ENCODE measurements around the gene CYFIP1. TPM values are rescaled to one million over a fixed set of nuclear protein-coding genes. Genes with fewer than 3 reads are reported as not detected.

The CYFIP1 gene
- total RNA-seq, 4 donors from 2014 or later: 86.8 to 131 (median 105) TPM

DNA sequence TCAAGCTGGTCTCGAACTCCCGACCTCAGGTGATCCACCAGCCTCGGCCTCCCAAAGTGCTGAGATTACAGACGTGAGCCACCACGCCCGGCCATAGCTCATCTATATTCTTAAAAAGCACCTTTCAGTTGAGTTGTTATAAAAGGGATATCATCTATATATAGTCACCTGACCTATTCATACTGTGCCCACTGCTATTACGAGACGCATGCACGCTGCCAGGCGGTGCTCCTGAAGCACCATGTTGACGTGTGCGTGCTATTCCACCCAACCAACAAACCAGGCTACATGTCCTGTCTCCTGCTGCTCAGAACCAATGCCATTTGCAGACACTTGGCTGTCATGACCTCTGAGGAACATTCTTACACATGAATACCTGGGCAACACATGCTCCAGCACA, 17.6 kb downstream of the CYFIP1 start:
- DNase-seq (ENCODE audit: extremely low spot score): no peak
- TF ChIP-seq POLR2A (IDR thresholded peaks at IDR 0.05; ENCODE audit: low read depth): no peak
- TF ChIP-seq EP300 (IDR thresholded peaks at IDR 0.05): no peak
- TF ChIP-seq, protein P1, sequence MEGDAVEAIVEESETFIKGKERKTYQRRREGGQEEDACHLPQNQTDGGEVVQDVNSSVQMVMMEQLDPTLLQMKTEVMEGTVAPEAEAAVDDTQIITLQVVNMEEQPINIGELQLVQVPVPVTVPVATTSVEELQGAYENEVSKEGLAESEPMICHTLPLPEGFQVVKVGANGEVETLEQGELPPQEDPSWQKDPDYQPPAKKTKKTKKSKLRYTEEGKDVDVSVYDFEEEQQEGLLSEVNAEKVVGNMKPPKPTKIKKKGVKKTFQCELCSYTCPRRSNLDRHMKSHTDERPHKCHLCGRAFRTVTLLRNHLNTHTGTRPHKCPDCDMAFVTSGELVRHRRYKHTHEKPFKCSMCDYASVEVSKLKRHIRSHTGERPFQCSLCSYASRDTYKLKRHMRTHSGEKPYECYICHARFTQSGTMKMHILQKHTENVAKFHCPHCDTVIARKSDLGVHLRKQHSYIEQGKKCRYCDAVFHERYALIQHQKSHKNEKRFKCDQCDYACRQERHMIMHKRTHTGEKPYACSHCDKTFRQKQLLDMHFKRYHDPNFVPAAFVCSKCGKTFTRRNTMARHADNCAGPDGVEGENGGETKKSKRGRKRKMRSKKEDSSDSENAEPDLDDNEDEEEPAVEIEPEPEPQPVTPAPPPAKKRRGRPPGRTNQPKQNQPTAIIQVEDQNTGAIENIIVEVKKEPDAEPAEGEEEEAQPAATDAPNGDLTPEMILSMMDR (IDR thresholded peaks at IDR 0.05): no peak
- TF ChIP-seq POLR2AphosphoS5 (IDR thresholded peaks at IDR 0.05): no peak
- Histone ChIP-seq H3K27me3 (no peaks in the 10 kb centered on the region), H3K36me3 (peaks cover 0 to 4% (median 0%) of the 10 kb centered on the region in 4 donors), H3K9me3 (no peaks in the 10 kb centered on the region), H3K27ac (replicated peaks in 1 of 4) (peak overlapping the region in 2 of 4 donors; percentile 68 to 71), H3K4me1 (peaks cover 58 to 89% (median 67%) of the 10 kb centered on the region in 4 donors), H3K4me3 (no peak overlapping the region)
- WGBS: 95% methylated on average over 12 of the region's 12 CpGs
- intact Hi-C loops (cut with DNase I): no loop called here

DNA sequence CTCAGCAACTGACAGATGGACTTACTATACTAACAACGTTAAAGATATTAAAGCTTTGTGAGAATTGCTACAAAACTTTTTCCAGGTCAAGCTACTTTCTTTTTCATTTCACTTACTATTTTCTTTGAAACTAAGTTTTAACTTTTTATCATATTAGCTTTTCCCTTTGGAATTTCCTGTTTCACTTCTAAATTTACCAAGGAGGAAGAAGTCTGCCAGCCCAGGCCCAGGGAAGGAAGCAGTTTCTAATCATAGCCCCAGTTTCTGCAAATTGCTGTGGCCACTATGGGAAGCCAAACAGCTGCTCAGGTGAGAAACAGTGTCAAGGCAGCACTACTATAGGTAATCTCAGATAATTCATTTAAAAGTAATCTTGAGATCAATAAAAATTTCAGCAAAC, 18.4 kb downstream of the CYFIP1 start:
- no peaks in the 10 kb centered on the region for H3K27me3 ChIP-seq
- TF ChIP-seq POLR2A (IDR thresholded peaks at IDR 0.05; ENCODE audit: low read depth) (no peak), POLR2AphosphoS5 (IDR thresholded peaks at IDR 0.05) (no peak), EP300 (IDR thresholded peaks at IDR 0.05) (no peak)
- TF ChIP-seq, protein P1 (IDR thresholded peaks at IDR 0.05): no peak
- peak overlapping the region; percentile 41 to 68 (median 53) for H3K27ac ChIP-seq (replicated peaks in 1 of 4)
- 15% methylated on average over 1 of the region's 1 CpG for WGBS
- no peak overlapping the region for H3K4me3 ChIP-seq
- H3K36me3 ChIP-seq: peaks cover 0 to 4% (median 0%) of the 10 kb centered on the region in 4 donors
- DNase-seq (ENCODE audit: extremely low spot score): no peak
- peaks cover 60 to 93% (median 70%) of the 10 kb centered on the region in 4 donors for H3K4me1 ChIP-seq
- H3K9me3 ChIP-seq: no peaks in the 10 kb centered on the region
- intact Hi-C loops (cut with DNase I): no loop called here

DNA sequence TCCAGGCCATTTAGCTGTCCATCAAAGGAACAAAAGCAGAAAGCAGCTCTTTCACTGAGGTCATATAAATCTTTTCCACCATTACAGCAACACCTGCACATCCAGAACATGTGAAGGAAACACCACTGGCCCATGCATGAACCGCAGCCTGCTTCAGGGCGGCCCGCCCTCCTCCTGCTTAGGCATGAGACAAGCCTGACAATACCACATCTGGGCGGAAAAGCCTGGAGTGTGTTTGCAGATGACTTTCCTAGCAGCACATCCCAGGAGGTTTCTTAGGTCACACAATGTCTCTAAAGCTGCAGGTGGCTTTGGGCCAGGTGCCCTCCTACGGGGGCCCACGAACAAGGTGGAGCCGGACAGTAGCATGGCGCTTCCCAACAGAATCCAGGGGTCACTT, 19.6 kb downstream of the CYFIP1 start:
- no peaks in the 10 kb centered on the region for H3K27me3 ChIP-seq
- no peaks in the 10 kb centered on the region for H3K36me3 ChIP-seq
- intact Hi-C loops (cut with DNase I): no loop called here
- DNase-seq (ENCODE audit: extremely low spot score): no peak
- 77% methylated on average over 7 of the region's 8 CpGs for WGBS
- peak overlapping the region in 2 of 4 donors; percentile 41 to 65 for H3K27ac ChIP-seq (replicated peaks in 1 of 4)
- H3K9me3 ChIP-seq: no peaks in the 10 kb centered on the region
- TF ChIP-seq, protein P1 (IDR thresholded peaks at IDR 0.05): no peak
- TF ChIP-seq POLR2A (IDR thresholded peaks at IDR 0.05; ENCODE audit: low read depth): no peak
- TF ChIP-seq POLR2AphosphoS5 (IDR thresholded peaks at IDR 0.05): no peak
- TF ChIP-seq EP300 (IDR thresholded peaks at IDR 0.05): no peak
- H3K4me3 ChIP-seq: no peak overlapping the region
- H3K4me1 ChIP-seq: peaks cover 72 to 93% (median 82%) of the 10 kb centered on the region in 4 donors

DNA sequence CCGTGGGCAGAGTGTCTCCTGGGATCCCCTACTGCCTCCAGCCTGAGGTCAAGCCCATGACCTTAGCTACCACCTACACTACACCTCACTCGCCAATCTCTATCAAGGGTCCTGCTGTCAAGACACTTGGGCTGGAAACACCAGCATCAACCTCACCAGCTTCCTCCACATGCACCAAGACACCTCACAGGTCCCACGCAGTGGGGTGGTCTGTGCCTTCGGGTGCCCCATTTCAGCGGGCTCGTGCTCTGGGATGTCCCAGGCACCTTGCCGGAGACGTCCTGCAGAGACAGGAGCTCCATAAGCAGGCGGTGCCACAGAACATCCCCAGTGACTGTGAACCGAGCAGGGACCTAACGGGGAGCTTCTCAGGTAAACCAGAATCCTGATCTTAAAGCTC, 20.0 kb downstream of the CYFIP1 start:
- intact Hi-C loops (cut with DNase I): no loop called here
- DNase-seq (ENCODE audit: extremely low spot score): no peak
- TF ChIP-seq POLR2AphosphoS5 (IDR thresholded peaks at IDR 0.05): no peak
- TF ChIP-seq, protein P1 (IDR thresholded peaks at IDR 0.05): no peak
- H3K9me3 ChIP-seq: no peaks in the 10 kb centered on the region
- 89% methylated on average over 8 of the region's 11 CpGs for WGBS
- peaks cover 77 to 93% (median 86%) of the 10 kb centered on the region in 4 donors for H3K4me1 ChIP-seq
- H3K27ac ChIP-seq (replicated peaks in 1 of 4): peak overlapping the region in 1 of 4 donors; percentile 41
- H3K4me3 ChIP-seq: no peak overlapping the region
- H3K27me3 ChIP-seq: no peaks in the 10 kb centered on the region
- H3K36me3 ChIP-seq: no peaks in the 10 kb centered on the region
